Gastroesophageal sphincter (tissue), 4 donors: ENCODE results near the gene CAMK1D. TPM values are rescaled to one million over a fixed set of nuclear protein-coding genes. Genes with fewer than 3 reads are reported as not detected.
"Not testable (repeated sequence)": the region's sequence is repeated elsewhere in the genome, so short reads cannot be mapped to it uniquely, and the experiment has no call there.

Experiments used
- ATAC-seq: fragments of 150-250 bp; one replicate; pipeline ENCODE4 v1.9.1; 2016; ENCODE audit warnings: mild to moderate bottlenecking, moderate library complexity
- H3K27ac ChIP-seq, 4 donors: fragments of 200-600 bp; sonication (generic) in 3 of 4; 1 replicate in 3 of 4; 2 replicates in 1 of 4; pipeline ENCODE4 v1.5.1; 2016 to 2019
- H3K27me3 ChIP-seq: fragments of 200-600 bp; sonication (generic); one replicate; pipeline ENCODE4 v1.5.1; 2019
- H3K36me3 ChIP-seq, 2 donors: fragments of 200-600 bp; sonication (generic); one replicate each; pipeline ENCODE4 v1.5.1; 2019; ENCODE audit warnings: control low read depth in 1 of 2
- H3K4me1 ChIP-seq, 3 donors: fragments of 200-600 bp; sonication (generic); 1 replicate in 2 of 3; 2 replicates in 1 of 3; pipeline ENCODE4 v1.5.1; 2016 to 2019; ENCODE audit warnings: control low read depth in 2 of 3
- H3K4me3 ChIP-seq, 2 donors: fragments of 200-600 bp; sonication (generic); one replicate each; pipeline ENCODE4 v1.5.1; 2019; ENCODE audit warnings: mild to moderate bottlenecking in 1 of 2, moderate library complexity in 1 of 2
- H3K9me3 ChIP-seq, 3 donors: fragments of 200-600 bp; sonication (generic); one replicate each; pipeline ENCODE4 v1.5.1; 2017 to 2019; ENCODE audit warnings: control low read depth in 2 of 3
- CTCF ChIP-seq, 4 experiments: fragments of 200-600 bp in 2 of 4; fragments of 450-650 bp in 2 of 4; sonication (generic) in 1 of 4; IDR thresholded peaks; one replicate each; pipeline ENCODE4 v1.5.1; 2017 to 2019; ENCODE audit warnings: antibody characterized with exemption in 4 of 4, mild to moderate bottlenecking in 2 of 4, moderate library complexity in 2 of 4
- EP300 ChIP-seq: sonication (generic); formaldehyde crosslinking; IDR thresholded peaks from one replicate; pipeline ENCODE4 v1.6.1; 2017; ENCODE audit warnings: antibody characterized with exemption, mild to moderate bottlenecking
- POLR2A ChIP-seq, 2 donors: fragments of 450-650 bp; IDR thresholded peaks; one replicate each; pipeline ENCODE4 v1.6.1; 2017; ENCODE audit warnings: antibody characterized with exemption in 2 of 2, mild to moderate bottlenecking in 2 of 2, moderate library complexity in 1 of 2
- POLR2AphosphoS5 ChIP-seq: sonication (generic); formaldehyde crosslinking; IDR thresholded peaks from one replicate; pipeline ENCODE4 v1.6.1; 2017; ENCODE audit warnings: antibody characterized with exemption
- WGBS, 2 donors: methylation state at CpG; one replicate each; pipeline ENCODE4 v1.1.5; 2018; ENCODE audit warnings: low coverage in 1 of 2; 5-methylcytosine and 5-hydroxymethylcytosine counted together
- total RNA-seq, 4 donors: library from RNA; depleted of rRNA; stranded (reverse); fragments of >200 nt; gene quantifications; one replicate each; pipeline ENCODE4 v1.1.0, GENCODE V29; 2016

CAMK1D gene
- total RNA-seq, 4 donors from 2014 or later: 11.6 to 18.3 (median 15.3) TPM

GRCh38 chr10:12360461-12360860 is 11.1 kb downstream of the CAMK1D start:
- no peak for ATAC-seq
- peaks cover 0 to 53% (median 0%) of the 10 kb centered on the region in 3 donors for H3K4me1 ChIP-seq
- H3K27ac ChIP-seq: peak overlapping the region in 1 of 4 donors; percentile 50
- H3K9me3 ChIP-seq: no peaks in the 10 kb centered on the region
- no peaks in the 10 kb centered on the region for H3K27me3 ChIP-seq
- 87 to 91% methylated on average over 5 of the region's 5 CpGs for WGBS, 2 donors
- no peak for TF ChIP-seq EP300
- no peak for TF ChIP-seq CTCF (IDR thresholded peaks at IDR 0.05)
- TF ChIP-seq POLR2AphosphoS5: no peak
- no peak for TF ChIP-seq POLR2A (IDR thresholded peaks at IDR 0.05)
- H3K4me3 ChIP-seq: no peak overlapping the region
- H3K36me3 ChIP-seq: no peaks in the 10 kb centered on the region

GRCh38 chr10:12361115-12361514 is 11.8 kb downstream of the CAMK1D start:
- H3K4me1 ChIP-seq: peaks cover 0 to 46% (median 0%) of the 10 kb centered on the region in 3 donors
- WGBS, 2 donors: 67 to 90% methylated on average over 2 to 5 of the region's 5 CpGs
- H3K27ac ChIP-seq, H3K9me3 ChIP-seq, H3K27me3 ChIP-seq, ATAC-seq, H3K4me3 ChIP-seq, H3K36me3 ChIP-seq: not testable (repeated sequence)

GRCh38 chr10:12364559-12364958 is 15.2 kb downstream of the CAMK1D start:
- Histone ChIP-seq H3K4me3 (no peak overlapping the region), H3K36me3 (no peaks in the 10 kb centered on the region), H3K4me1 (peaks cover 0 to 25% (median 0%) of the 10 kb centered on the region in 3 donors), H3K9me3 (no peaks in the 10 kb centered on the region), H3K27ac (no peak overlapping the region), H3K27me3 (no peaks in the 10 kb centered on the region)
- no peak for ATAC-seq
- TF ChIP-seq EP300 (no peak), POLR2AphosphoS5 (no peak), POLR2A (IDR thresholded peaks at IDR 0.05) (no peak), CTCF (IDR thresholded peaks at IDR 0.05) (no peak)
- WGBS, 2 donors: 85 to 100% methylated on average over 3 of the region's 3 CpGs

- Histone ChIP-seq H3K9me3 (no peaks in the 10 kb centered on the region), H3K4me3 (no peak overlapping the region), H3K27me3 (no peaks in the 10 kb centered on the region), H3K36me3 (no peaks in the 10 kb centered on the region), H3K4me1 (peaks cover 0 to 11% (median 0%) of the 10 kb centered on the region in 3 donors), H3K27ac (no peak overlapping the region)
- TF ChIP-seq CTCF (IDR thresholded peaks at IDR 0.05) (no peak), POLR2AphosphoS5 (no peak)
- 94% methylated on average over 4 of the region's 4 CpGs; no CpG with 5 or more reads in 1 of the 2 donors for WGBS, 2 donors
- no peak for ATAC-seq
These were observed 17.9 kb downstream of the CAMK1D start for GRCh38 chr10:12367272-12367671.

GRCh38 chr10:12369982-12370381 is 20.6 kb downstream of the CAMK1D start:
- no peak for ATAC-seq
- TF ChIP-seq POLR2AphosphoS5 (no peak), EP300 (no peak), POLR2A (IDR thresholded peaks at IDR 0.05) (no peak), CTCF (IDR thresholded peaks at IDR 0.05) (no peak)
- Histone ChIP-seq H3K4me3 (no peak overlapping the region), H3K27me3 (no peaks in the 10 kb centered on the region), H3K36me3 (no peaks in the 10 kb centered on the region), H3K9me3 (no peaks in the 10 kb centered on the region), H3K4me1 (peaks cover 0 to 14% (median 0%) of the 10 kb centered on the region in 3 donors), H3K27ac (no peak overlapping the region)
- 90 to 92% methylated on average over 8 of the region's 8 CpGs for WGBS, 2 donors
